G401 (cell line): Measurements from ENCODE around the gene AASDH. TPM values are rescaled to one million over a fixed set of nuclear protein-coding genes. Genes with fewer than 3 reads are reported as not detected.

ENCODE experiments used
- DNase-seq: peaks from one replicate; pipeline ENCODE4 v3.0.0-alpha.2; 2015; ENCODE audit warnings: low spot score
- in situ Hi-C: cut with HindIII; loops from 2 replicates; pipeline ENCODE4 v1.10.0; 2016; ENCODE audit warnings: low sequenced_read_pairs, mixed read lengths
- total RNA-seq: library from RNA; depleted of rRNA; stranded (reverse); fragments of >200 nt; shearing (Covaris generic); gene quantifications from 2 replicates; pipeline ENCODE4 v1.2.3, GENCODE V29; 2014

The AASDH gene
- total RNA-seq, 1 experiment from 2014 or later: 18.7 TPM

DNA sequence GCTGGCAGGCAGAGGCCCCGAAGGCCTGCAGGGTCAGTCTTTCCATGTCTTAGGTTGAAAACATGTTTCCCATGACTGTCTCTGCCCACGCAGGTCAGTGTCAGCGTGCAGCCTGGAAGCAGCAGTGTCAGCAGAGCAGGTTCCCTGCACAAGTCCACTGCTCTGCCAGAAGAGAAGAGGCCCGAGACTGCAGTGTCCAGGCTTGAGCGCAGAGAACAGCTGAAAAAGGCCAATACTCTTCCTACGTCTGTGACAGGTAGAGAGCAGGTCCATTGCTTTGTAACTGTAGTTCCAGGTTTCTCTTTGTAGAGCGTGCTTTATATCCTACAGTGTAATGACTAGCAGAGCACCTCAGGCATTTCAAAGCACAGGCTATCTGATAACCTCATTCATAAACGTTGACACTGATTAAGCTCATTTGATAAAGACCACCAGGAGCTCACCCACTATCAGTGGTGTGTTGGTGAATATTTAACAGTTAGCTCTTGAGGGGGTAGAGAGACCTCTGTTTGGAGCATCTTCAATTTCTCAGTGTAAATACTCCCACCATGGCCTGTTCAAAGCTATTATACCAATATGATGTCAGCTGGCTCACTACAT, 63.2 kb downstream of the AASDH start:
- no peak for DNase-seq
- in situ Hi-C loops: no loop called here

DNA sequence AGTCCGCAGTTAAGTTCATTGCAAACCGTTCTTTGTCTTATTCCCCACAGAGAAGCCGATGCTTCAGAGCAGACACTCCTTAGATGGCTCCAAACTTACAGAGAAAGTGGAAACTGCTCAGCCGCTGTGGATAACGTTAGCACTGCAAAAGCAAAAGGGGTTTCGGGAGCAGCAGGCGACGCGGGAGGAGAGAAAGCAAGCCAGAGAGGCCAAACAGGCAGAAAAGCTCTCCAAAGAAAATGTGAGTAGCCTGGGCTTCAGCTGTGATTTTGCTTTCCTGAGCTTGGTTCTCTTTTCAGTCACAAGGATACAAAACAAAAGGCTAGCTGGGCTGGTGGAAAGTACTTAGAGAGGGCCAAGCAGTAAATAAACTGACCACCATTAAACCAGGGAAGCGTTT, 64.0 kb downstream of the AASDH start:
- in situ Hi-C loops: no loop called here
- DNase-seq: no peak

GRCh38 chr4:56321251-56321650, 66.0 kb downstream of the AASDH start:
- DNase-seq: no peak
- in situ Hi-C loops: no loop called here

DNA sequence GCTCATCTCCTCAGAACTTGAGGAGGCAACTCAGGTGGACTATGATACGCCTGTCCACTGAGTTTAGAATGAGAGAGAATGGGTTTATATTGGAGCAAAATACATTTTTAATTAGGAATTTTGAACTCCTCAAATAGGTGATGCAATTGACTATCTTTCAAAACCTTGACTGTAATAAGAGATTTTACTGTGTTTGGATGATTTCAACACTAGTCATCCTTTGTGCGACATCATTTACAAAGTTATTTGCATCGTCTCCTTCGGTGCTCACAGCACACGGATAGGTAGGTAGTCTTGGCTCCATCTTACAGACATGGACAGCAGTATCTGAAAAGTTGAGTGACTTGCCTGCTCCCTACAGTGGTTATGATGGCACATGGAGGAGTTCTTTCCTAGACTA, 67.0 kb downstream of the AASDH start:
- in situ Hi-C loops: no loop called here
- no peak for DNase-seq

DNA sequence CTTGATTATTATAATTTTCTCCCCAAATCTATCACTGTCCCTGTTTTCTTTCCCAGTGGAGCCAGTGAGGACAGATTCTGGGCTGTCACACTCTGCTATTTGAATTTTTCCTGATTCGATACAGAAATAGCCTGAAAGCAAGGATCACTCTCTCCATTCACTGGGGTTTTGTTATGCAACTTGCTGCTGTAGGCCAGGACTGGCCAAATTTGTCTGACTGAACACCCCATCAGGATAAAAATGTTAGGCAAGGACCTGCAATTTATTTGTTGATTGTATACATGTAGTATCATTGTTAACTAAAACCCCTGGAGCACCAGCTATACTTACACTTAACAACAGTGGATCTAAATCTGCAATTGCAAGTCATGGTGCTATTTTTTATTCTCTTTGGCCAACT, 68.7 kb downstream of the AASDH start:
- DNase-seq: no peak
- in situ Hi-C loops: no loop called here

DNA sequence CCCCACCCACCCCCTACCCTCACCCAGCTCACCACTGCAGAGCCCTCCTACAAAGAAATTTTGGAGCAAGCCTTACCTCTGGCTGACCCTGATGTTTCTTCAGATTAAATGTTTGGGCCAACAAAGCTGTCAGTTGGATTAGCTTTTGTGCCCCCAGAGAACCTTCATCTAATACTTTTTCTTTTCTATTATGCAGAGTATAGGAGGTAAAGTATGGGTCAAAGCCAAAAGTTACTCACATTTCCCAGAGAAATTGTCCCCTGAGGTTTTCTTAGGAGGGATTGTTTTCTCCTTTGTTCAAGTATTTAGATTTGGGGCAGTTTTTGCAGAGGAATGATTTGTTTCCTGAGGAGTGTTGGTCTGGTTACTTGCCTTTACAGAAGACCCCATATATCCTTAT, 69.5 kb downstream of the AASDH start:
- in situ Hi-C loops: no loop called here
- DNase-seq: no peak

GRCh38 chr4:56316011-56316650, 71.2 kb downstream of the AASDH start:
- DNase-seq: no peak
- in situ Hi-C loops: no loop called here

GRCh38 chr4:56315543-56315942, 71.7 kb downstream of the AASDH start:
- in situ Hi-C loops: no loop called here
- DNase-seq: no peak

DNA sequence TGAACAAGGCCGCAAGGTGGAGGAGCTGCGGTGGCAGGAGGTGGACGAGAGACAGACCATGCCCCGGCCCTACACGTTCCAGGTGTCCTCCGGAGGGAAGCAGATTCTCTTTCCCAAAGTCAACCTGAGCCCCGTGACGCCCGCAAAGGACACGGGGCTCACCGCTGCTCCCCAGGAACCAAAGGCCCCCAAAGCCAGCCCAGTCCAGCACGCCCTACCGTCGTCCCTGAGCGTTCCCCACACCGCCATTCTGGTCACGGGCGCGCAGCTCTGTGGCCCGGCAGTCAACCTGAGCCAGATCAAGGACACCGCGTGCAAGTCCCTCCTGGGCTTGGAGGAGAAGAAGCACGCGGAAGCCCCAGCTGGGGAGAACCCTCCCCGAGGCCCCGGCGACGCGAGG, 72.2 kb downstream of the AASDH start:
- in situ Hi-C loops: no loop called here
- DNase-seq: no peak

GRCh38 chr4:56314207-56314915, 72.9 kb downstream of the AASDH start:
- in situ Hi-C loops: no loop called here
- no peak for DNase-seq

DNA sequence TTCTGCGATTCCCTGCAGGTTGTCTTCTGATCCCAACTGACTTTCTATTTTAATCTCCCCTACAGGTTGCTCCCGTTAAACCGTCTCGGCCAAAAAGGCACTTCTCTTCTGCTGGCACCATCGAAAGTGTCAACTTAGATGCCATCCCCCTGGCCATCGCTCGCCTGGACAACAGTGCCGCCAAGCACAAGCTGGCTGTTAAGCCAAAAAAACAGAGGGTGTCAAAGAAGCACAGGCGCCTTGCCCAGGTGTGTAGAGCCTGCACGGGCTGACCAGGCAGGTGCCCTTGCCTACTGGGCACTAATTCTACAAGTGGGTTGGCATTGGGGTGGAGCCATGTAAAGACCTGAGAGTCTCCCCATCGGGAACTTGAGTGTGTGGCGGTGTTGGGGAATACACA, 74.2 kb downstream of the AASDH start:
- in situ Hi-C loops: no loop called here
- DNase-seq: no peak

- peak; percentile 68 for DNase-seq
- in situ Hi-C loops: no loop called here
Observed at GRCh38 chr4:56311299-56311975, 75.9 kb downstream of the AASDH start.

- in situ Hi-C loops: no loop called here
- no peak for DNase-seq
Observed at GRCh38 chr4:56310401-56311125, 76.7 kb downstream of the AASDH start.

DNA sequence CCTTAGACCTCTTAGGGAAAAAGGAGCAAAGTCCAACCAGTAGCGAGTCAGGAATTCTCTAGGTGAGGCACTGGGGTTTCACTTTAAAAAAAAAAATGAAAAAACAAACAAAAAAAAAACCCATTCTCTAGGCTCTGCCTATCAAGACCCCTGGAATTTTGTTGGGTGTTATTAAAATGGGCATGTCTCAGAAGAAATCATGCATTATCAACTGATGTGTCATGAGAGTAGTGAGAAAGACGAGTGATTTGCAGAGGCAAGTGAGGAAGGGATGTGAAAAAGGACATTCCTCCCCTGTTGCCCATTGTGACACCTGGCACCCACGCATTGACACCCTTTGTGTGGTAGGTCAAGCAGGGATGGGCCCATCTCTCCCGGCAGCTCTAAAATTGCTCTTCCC, 78.9 kb downstream of the AASDH start:
- DNase-seq: no peak
- in situ Hi-C loops: no loop called here

DNA sequence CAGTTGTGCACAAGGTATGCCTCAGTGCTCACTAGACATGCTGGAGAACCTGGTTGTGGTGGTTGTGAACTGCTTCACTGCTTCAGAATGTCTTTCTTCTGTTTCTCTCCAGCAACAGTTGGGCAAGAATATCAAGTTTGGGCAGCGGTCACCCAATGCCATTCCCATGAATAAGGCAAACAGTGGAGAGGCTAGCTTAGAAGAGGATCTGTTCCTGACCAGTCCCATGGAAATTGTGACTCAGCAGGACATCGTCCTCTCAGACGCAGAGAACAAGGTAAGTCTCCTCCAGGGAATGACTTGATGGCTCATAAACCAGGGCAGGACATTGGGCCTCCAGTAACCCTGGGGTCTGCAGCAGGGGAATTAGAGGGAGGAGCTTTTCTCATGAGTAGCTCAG, 79.9 kb downstream of the AASDH start:
- in situ Hi-C loops: no loop called here
- no peak for DNase-seq

DNA sequence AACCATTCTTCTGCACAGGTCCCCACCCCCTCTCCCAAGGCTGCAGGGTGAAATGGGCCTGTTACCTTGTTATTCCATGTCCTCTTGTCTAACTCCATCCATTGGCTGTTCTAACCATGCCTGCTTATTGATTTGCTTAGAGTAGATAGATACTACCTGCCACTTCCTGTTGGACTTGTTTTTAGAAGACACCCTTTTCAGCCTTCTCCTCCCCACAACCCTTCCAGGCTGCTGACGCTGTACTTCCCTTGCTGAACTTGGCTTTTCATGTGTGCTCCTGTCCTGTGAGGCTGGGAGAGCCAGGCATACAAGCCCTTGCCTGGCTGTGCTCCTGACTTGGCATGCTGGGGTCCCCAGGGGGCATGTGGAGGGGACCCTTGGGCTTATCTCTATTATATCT, 81.9 kb downstream of the AASDH start:
- in situ Hi-C loops: no loop called here

GRCh38 chr4:56303921-56304320, 83.4 kb downstream of the AASDH start:
- in situ Hi-C loops: no loop called here

More for the DNA sequence above, 81.9 kb downstream of the AASDH start:
- DNase-seq: no peak

DNA sequence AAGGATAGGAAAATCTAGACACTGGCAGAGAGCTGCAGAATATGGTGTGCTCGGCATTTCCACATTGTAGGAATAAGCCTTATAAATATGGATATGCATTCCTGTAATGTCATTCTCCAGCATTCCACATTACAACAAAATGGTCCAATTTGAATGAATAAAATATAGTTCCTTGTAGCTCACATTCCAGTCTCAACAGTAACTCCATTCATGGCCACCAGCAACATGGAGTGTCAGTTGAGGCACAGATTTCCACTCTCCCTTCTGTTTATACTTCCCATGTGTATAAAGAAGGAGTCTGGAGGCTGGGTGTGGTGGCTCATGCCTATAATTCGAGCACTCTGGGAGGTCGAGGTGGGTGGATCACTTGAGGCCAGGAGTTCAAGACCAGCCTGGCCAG, 84.5 kb downstream of the AASDH start:
- no peak for DNase-seq
- in situ Hi-C loops: no loop called here

More at GRCh38 chr4:56303921-56304320, 83.4 kb downstream of the AASDH start:
- DNase-seq: no peak

DNA sequence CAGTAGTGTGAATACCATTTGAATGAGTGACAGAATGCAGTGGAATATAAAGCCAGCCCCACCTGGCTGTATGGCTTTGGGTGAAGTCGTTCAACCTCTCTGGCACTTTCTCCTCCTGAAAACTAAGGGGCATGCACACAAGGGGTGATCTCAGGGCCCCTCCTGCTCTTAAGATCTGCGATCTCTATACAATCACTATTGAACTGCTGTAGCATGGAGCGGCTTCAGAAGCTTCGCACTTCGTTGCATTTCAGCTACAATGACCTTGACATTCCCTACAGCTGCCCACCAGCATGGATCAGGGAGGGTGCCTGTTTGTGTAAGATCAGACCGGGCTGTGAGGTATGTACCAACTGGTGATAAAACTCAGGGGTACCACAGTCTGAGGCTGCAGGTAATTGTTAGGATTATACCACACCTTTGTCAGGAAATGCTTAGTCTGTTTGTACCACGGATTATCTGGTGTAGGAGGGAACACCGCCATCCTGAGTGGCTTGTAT, 85.2 kb downstream of the AASDH start:
- no peak for DNase-seq
- in situ Hi-C loops: no loop called here
